Natural killer cell (primary cell): ENCODE results near the gene GRB2. TPM values are rescaled to one million over a fixed set of nuclear protein-coding genes. Genes with fewer than 3 reads are reported as not detected.
A peak's percentile ranks its signal among the peaks of the same experiment; 100 is the strongest.

Source experiments
- ATAC-seq, 3 donors: fragments of 150-1000 bp in 2 of 3; fragments of 200-7000 bp in 1 of 3; cut with Tn5 transposase; 1 replicate in 1 of 3; 2 replicates in 2 of 3; pipeline ENCODE4 v1.10.0; 2021; ENCODE audit warnings: mild to moderate bottlenecking in 2 of 3, moderate library complexity in 2 of 3
- DNase-seq, 2 donors: peaks; one replicate each; pipeline versions ENCODE4 v3.0.0 to v3.0.0-alpha.2; 2013 to 2021; ENCODE audit warnings: mixed read lengths in 1 of 2
- H3K27ac ChIP-seq: one replicate; pipeline ENCODE4 v1.5.1; 2013; ENCODE audit warnings: mild to moderate bottlenecking, low read length
- H3K27me3 ChIP-seq: one replicate; pipeline ENCODE4 v1.6.1; 2013; ENCODE audit warnings: low read length; ENCODE audit not compliant: control insufficient read depth, insufficient read depth
- H3K36me3 ChIP-seq: one replicate; pipeline ENCODE4 v1.6.1; 2013; ENCODE audit warnings: low read length; ENCODE audit not compliant: control insufficient read depth, insufficient read depth
- H3K4me1 ChIP-seq: one replicate; pipeline ENCODE4 v1.6.1; 2013; ENCODE audit warnings: low read length; ENCODE audit not compliant: control insufficient read depth, insufficient read depth
- H3K4me3 ChIP-seq: one replicate; pipeline ENCODE4 v1.5.1; 2013; ENCODE audit warnings: low read length
- H3K9me3 ChIP-seq: one replicate; pipeline ENCODE4 v1.6.1; 2013; ENCODE audit warnings: low read length; ENCODE audit not compliant: control insufficient read depth, insufficient read depth
- H3K27ac Mint-ChIP-seq, 2 donors: one replicate each; pipeline ENCODE4 v1.8.0; 2022; ENCODE audit warnings: mild to moderate bottlenecking in 2 of 2, mixed read lengths in 2 of 2, moderate library complexity in 1 of 2
- H3K27me3 Mint-ChIP-seq, 2 donors: one replicate each; pipeline ENCODE4 v1.8.0; 2022; ENCODE audit warnings: low read depth in 2 of 2, mixed read lengths in 2 of 2
- H3K36me3 Mint-ChIP-seq: one replicate; pipeline ENCODE4 v1.8.0; 2022; ENCODE audit warnings: mixed read lengths
- H3K4me1 Mint-ChIP-seq, 2 donors: one replicate each; pipeline ENCODE4 v1.8.0; 2022; ENCODE audit warnings: mixed read lengths in 2 of 2
- H3K4me3 Mint-ChIP-seq: one replicate; pipeline ENCODE4 v1.8.0; 2022; ENCODE audit warnings: mild to moderate bottlenecking, moderate library complexity, mixed read lengths
- H3K9me3 Mint-ChIP-seq, 2 donors: one replicate each; pipeline ENCODE4 v1.8.0; 2022; ENCODE audit warnings: mixed read lengths in 2 of 2
- WGBS: methylation state at CpG from one replicate; pipeline ENCODE4 v1.1.7; 2013; ENCODE audit warnings: missing lambda C conversion rate; ENCODE audit not compliant: insufficient coverage; 5-methylcytosine and 5-hydroxymethylcytosine counted together
- intact Hi-C: fragments of 100-400 bp; cut with micrococcal nuclease; formaldehyde crosslinking; loops from one replicate; pipeline ENCODE4 v1.14.2; 2022
- total RNA-seq, 4 donors: library from RNA; stranded (reverse); fragments of 120-200 nt in 1 of 4; gene quantifications; one replicate each; pipeline versions ENCODE4 v1.2.3 to v1.2.4, GENCODE V29; 2013 to 2022
- TF ChIP-seq, protein P1 (sequence below): fragments of 200-600 bp; IDR thresholded peaks from one replicate; pipeline ENCODE4 v1.8.0; 2022; ENCODE audit warnings: antibody characterized with exemption

Gene GRB2
- total RNA-seq, 3 donors from 2014 or later (not counting 1 experiment from before 2014, with no cell fraction given) = 115 to 142 (median 116) TPM

DNA sequence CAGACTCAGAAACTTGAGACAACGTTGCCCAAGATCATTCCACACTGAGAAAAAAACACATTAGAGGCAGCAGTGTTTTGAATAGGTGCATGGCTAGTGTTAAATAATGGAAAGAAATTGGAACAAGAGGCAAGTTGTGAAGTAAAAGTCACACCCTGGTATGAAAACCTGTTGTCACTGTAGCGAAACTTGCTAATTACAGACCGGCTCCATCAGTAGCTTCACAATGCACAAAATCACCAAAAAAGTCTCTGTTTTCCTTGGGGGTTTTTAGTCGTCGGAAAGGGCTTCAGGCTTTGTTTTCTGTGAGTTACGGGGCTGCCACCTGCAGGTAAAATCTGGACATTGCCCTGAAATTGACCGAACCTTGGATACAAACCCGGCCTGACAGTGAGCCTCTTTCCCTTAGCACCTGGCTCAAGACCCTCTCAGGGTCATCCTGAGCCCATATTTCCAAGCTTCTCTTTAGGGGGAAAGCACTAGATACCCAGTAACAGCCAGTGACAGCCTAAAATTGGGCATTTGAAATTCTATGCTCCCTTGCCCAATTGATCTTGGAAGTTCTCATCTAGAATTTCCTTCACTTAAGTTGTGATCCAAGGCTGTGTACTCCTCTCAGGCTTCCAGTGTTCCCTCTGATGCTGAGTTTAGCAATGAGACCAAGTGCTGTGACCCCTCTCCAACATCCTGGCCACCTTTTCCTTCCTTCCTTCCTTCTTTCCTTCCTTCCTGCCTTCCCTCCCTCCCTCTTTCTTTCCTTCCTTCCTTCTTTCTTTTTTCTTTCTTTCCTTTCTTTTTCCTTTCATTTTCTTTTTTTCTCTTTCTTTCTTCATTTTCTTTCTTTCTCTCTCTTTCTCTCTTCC, 7.2 kb upstream of the GRB2 start:
- H3K27ac ChIP-seq = no peak overlapping the region
- H3K36me3 Mint-ChIP-seq = no peaks in the 10 kb centered on the region
- peaks cover 23 to 28% of the 10 kb centered on the region in 2 donors for H3K4me1 Mint-ChIP-seq
- peak overlapping the region; percentile 71 for H3K4me3 Mint-ChIP-seq
- TF ChIP-seq, protein P1, sequence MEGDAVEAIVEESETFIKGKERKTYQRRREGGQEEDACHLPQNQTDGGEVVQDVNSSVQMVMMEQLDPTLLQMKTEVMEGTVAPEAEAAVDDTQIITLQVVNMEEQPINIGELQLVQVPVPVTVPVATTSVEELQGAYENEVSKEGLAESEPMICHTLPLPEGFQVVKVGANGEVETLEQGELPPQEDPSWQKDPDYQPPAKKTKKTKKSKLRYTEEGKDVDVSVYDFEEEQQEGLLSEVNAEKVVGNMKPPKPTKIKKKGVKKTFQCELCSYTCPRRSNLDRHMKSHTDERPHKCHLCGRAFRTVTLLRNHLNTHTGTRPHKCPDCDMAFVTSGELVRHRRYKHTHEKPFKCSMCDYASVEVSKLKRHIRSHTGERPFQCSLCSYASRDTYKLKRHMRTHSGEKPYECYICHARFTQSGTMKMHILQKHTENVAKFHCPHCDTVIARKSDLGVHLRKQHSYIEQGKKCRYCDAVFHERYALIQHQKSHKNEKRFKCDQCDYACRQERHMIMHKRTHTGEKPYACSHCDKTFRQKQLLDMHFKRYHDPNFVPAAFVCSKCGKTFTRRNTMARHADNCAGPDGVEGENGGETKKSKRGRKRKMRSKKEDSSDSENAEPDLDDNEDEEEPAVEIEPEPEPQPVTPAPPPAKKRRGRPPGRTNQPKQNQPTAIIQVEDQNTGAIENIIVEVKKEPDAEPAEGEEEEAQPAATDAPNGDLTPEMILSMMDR = peak; percentile 69
- H3K4me1 ChIP-seq = peaks cover 9% of the 10 kb centered on the region
- DNase-seq = peak; percentile 72 to 91
- H3K36me3 ChIP-seq = no peaks in the 10 kb centered on the region
- intact Hi-C loops = loop anchor here (1.0 kb wide), 4 partner anchors 89 to 451 kb away; partner anchors contain the start of gene SLC25A19
- no peak overlapping the region for H3K4me3 ChIP-seq
- no peaks in the 10 kb centered on the region for H3K9me3 ChIP-seq
- H3K27ac Mint-ChIP-seq = peak overlapping the region; percentile 23 to 69
- WGBS = 1% methylated on average over 8 of the region's 8 CpGs
- no peaks in the 10 kb centered on the region for H3K27me3 ChIP-seq
- peak; percentile 83 to 96 (median 86) for ATAC-seq
- H3K9me3 Mint-ChIP-seq = no peaks in the 10 kb centered on the region
- H3K27me3 Mint-ChIP-seq = peaks cover 0 to 6% of the 10 kb centered on the region in 2 donors

DNA sequence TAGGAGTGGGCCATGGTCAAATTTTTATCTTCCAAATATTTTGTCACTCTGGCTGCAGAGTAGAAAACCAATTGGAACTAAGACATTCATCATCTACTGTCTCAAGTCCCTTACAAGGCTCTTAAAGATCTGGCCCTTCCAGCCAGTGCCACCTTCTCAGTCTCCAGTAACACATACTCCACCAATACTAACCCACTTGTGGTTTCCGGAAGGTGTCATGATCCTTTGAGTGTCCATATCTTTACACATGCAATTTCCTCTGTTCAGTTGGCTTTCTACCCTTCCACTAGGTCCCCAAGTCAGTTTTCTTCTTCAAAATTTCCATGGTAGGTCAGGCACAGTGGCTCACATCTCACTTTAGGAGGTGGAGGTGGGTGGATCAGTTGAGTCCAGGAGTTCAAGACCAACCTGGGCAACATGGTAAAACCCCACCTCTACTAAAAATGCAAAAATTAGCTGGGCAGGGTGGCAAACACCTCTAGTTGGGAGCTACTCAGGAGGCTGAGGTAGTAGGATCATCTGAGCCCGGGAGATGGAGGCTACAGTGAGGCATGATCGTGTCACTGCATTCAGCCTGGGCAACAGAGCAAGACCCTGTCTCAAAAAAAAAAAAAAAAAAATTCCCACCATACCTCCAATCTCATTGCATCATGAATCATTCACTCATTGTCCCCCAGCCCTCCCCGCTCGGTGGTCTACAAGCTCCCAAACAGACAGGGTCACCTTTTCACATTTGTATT, 6.0 kb upstream of the GRB2 start:
- DNase-seq = no peak
- Mint-ChIP-seq H3K4me1 (peaks cover 26 to 33% of the 10 kb centered on the region in 2 donors), H3K36me3 (no peaks in the 10 kb centered on the region), H3K4me3 (peak overlapping the region; percentile 71), H3K9me3 (no peaks in the 10 kb centered on the region), H3K27ac (peak overlapping the region; percentile 23 to 69), H3K27me3 (peaks cover 0 to 6% of the 10 kb centered on the region in 2 donors)
- intact Hi-C loops = loop anchor here (1.0 kb wide), 4 partner anchors 88 to 450 kb away; partner anchors contain the start of gene SLC25A19
- H3K36me3 ChIP-seq = no peaks in the 10 kb centered on the region
- TF ChIP-seq, protein P1 = no peak
- peak in 1 of 3 donors; percentile 41 for ATAC-seq
- H3K27ac ChIP-seq = no peak overlapping the region
- H3K4me1 ChIP-seq = peaks cover 13% of the 10 kb centered on the region
- no peaks in the 10 kb centered on the region for H3K27me3 ChIP-seq
- WGBS = 82% methylated on average over 5 of the region's 5 CpGs
- H3K9me3 ChIP-seq = no peaks in the 10 kb centered on the region
- H3K4me3 ChIP-seq = no peak overlapping the region

DNA sequence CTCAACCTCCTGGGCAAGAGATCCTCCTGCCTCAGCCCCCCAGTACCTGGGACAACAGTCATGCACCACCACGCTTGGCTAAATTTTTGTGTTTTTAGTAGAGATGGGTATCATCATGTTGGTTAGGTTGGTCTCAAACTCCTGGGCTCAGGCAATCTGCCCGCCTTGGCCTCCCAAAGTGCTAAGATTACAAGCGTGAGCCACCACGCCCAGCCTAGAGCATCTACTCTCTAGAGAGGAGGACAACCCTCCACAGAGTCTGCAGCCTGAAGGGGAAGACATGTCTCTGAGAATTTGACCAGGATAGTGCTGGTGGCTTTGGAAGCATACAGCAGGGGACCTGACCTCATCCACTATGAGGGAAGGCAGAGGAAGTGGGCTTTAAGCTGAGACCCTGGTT, 4.7 kb upstream of the GRB2 start:
- peaks cover 21% of the 10 kb centered on the region for H3K4me1 ChIP-seq
- Mint-ChIP-seq H3K9me3 (no peaks in the 10 kb centered on the region), H3K4me1 (peaks cover 36 to 45% of the 10 kb centered on the region in 2 donors), H3K4me3 (no peak overlapping the region), H3K27ac (no peak overlapping the region), H3K36me3 (no peaks in the 10 kb centered on the region), H3K27me3 (peaks cover 0 to 2% of the 10 kb centered on the region in 2 donors)
- TF ChIP-seq, protein P1 = no peak
- H3K9me3 ChIP-seq = no peaks in the 10 kb centered on the region
- no peak for DNase-seq
- intact Hi-C loops = no loop called here
- H3K27me3 ChIP-seq = no peaks in the 10 kb centered on the region
- H3K27ac ChIP-seq = no peak overlapping the region
- no peak overlapping the region for H3K4me3 ChIP-seq
- no peak for ATAC-seq
- 82% methylated on average over 4 of the region's 4 CpGs for WGBS
- no peaks in the 10 kb centered on the region for H3K36me3 ChIP-seq
